Epithelial cell of esophagus (primary cell): ENCODE data around the gene ACTRT2.

ENCODE experiments used
- DNase-seq: peaks from one replicate; pipeline ENCODE4 v3.0.0; 2010; ENCODE audit warnings: low read depth
- H3K4me3 ChIP-seq: 2 replicates; pipeline ENCODE4 v1.5.1; 2011; ENCODE audit warnings: mild to moderate bottlenecking, low read length, control low read depth
- TF ChIP-seq, protein P1 (sequence below): IDR thresholded peaks from 2 replicates; pipeline ENCODE4 v1.5.1; 2011; ENCODE audit warnings: low read depth, mild to moderate bottlenecking, low read length, control low read depth, inconsistent platforms; ENCODE audit not compliant: insufficient read depth; ENCODE audit errors: missing control alignments

ACTRT2 gene

DNA sequence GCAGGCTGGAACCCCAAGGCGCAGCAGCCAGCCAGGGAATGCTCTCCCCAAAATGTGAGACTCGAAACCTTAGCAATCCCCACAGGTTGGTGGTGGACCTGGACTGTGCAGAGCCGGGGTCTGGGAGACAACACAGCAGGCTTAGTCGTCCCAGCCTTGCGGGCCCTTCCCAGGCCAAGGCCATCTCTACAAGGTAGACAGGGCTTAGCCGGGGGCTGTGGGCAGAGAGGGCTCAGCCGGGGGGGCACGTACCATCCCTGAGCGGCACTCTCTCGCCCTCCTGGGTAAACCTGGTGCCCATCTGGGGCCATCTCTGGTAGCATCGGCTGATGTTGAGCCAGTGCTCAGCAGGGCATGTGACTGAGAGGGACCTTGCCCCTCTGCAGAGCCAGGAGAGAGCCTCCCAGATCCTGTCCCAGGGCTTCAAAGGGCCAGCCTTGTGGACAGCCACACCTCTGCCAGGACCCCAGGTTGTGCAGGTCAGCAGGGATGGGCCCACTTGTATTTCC lies 2.2 kb upstream of the ACTRT2 start:
- no peak overlapping the region for H3K4me3 ChIP-seq
- TF ChIP-seq, protein P1, sequence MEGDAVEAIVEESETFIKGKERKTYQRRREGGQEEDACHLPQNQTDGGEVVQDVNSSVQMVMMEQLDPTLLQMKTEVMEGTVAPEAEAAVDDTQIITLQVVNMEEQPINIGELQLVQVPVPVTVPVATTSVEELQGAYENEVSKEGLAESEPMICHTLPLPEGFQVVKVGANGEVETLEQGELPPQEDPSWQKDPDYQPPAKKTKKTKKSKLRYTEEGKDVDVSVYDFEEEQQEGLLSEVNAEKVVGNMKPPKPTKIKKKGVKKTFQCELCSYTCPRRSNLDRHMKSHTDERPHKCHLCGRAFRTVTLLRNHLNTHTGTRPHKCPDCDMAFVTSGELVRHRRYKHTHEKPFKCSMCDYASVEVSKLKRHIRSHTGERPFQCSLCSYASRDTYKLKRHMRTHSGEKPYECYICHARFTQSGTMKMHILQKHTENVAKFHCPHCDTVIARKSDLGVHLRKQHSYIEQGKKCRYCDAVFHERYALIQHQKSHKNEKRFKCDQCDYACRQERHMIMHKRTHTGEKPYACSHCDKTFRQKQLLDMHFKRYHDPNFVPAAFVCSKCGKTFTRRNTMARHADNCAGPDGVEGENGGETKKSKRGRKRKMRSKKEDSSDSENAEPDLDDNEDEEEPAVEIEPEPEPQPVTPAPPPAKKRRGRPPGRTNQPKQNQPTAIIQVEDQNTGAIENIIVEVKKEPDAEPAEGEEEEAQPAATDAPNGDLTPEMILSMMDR, result no peak
- DNase-seq, result no peak

DNA sequence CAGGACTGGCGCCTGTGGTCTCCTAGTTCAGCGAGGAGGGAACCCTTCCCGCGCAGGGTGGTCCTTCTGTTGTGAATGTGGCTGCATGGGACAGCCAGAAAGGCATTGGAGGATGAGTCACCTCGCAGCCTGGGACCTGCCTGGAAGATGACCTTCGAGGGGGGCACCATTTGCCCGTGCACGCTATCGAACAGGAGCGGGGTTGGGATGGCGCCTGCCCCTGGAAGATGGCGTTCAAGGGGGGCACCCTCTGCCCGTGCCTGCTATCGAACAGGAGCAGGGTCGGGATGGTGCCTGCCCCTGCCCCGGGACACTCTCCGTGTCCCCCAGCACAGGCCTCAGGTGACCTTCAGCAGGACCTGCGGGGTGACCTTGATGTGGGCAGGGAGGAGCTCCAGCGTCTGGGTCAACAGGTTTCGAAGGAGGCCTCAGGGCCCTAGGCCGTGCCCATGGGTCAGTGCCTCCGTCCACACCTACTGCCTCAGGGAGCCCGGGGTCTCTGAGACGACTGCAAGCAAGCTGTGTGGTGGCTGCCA lies 1.7 kb upstream of the ACTRT2 start:
- DNase-seq, result no peak
- no peak overlapping the region for H3K4me3 ChIP-seq
- TF ChIP-seq, protein P1, result no peak

DNA sequence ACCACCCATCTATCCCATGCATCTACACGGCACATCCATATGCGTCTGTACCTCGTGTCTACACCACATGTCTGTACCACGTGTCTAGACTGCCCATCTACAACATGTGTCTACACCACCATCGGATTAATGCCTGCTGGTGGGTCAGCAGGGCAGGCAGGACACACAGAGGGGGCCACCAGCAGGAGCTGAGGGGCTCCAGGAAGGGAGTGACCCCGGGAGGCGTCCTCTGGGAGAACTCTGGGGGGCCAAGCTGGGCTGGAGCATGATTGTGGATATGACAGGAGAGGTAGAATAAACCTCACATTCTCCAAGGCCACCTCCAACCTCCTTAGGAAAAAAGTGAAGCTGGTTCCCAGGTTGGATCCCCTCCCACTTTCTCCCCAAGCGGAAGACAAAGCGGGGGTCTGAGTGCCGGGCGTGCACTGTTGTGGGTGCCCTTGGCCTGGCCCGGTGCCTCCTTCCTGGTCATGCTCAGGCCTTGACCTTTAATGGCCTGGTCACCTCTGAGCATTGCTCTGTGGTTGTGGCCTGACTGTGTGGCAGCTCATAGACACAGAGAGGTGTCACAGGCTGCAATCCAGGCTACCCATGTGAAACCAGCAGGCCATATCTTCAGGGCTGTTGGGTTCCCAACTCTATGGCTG lies 881 bp upstream of the ACTRT2 start:
- TF ChIP-seq, protein P1, result no peak
- no peak for DNase-seq
- H3K4me3 ChIP-seq, result no peak overlapping the region

DNA sequence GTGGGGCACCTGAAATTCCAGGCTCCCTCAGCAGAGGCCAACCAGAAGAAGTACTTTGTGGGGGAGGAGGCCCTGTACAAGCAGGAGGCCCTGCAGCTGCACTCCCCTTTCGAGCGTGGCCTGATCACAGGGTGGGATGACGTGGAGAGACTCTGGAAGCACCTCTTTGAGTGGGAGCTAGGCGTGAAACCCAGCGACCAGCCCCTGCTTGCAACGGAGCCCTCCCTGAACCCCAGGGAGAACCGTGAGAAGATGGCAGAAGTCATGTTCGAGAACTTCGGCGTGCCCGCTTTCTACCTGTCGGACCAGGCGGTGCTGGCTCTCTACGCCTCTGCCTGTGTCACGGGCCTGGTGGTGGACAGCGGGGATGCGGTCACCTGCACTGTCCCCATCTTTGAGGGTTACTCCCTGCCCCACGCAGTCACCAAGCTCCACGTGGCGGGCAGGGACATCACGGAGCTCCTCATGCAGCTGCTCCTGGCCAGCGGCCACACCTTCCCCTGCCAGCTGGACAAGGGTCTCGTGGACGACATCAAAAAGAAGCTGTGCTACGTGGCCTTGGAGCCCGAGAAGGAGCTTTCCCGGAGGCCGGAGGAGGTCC lies 634 bp downstream of the ACTRT2 start:
- DNase-seq, result no peak
- TF ChIP-seq, protein P1, result no peak
- no peak overlapping the region for H3K4me3 ChIP-seq

DNA sequence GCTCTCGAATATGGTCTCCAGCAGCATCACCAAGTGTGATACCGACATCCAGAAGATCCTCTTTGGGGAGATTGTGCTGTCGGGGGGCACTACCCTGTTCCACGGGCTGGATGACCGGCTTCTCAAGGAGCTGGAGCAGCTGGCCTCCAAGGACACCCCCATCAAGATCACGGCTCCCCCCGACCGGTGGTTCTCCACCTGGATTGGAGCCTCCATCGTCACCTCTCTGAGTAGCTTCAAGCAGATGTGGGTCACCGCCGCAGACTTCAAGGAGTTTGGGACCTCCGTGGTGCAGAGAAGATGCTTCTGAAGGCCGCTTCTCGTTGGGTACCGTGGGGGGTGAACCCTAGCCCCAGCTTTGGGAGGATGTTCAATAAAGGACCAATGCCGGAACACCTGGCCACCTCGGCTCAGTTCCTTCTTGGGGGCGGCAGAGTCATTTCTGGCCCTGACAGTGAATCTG lies 1.3 kb downstream of the ACTRT2 start:
- H3K4me3 ChIP-seq, result no peak overlapping the region
- TF ChIP-seq, protein P1, result no peak
- no peak for DNase-seq

DNA sequence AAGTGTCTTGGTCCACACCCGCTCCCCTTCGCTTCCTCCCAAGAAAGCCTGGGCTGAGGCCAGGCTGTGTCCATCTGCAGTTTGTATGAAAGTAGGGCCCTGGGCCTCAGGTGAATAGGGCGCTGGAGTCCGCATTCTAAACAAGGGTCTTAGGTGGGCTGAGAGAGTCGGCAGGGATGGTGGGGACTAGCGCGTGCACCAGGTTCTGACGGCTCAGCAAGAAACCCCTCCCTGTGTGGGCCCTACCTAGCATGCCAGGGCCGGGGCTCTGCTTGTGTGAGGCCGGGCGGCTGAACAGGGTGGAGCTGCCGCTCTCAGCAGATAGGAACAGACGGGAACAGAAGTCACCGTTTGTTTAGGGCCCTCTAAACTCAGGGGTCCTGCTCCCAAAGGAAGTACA lies 1.7 kb downstream of the ACTRT2 start:
- no peak for DNase-seq
- no peak overlapping the region for H3K4me3 ChIP-seq
- TF ChIP-seq, protein P1, result no peak
